SK-N-SH treated with all-trans-retinoic acid at 6 μM for 48 hours (cell line): ENCODE measurements around the gene PLTP.

ENCODE experiments used
- ATAC-seq: fragments of 200-7000 bp; cut with Tn5 transposase; 3 replicates; pipeline ENCODE4 v1.9.1; 2020; ENCODE audit warnings: mild to moderate bottlenecking, moderate library complexity
- BACH2 ChIP-seq: fragments of 250-450 bp; sonication (Bioruptor Pico); IDR thresholded peaks from 2 replicates; pipeline ENCODE4 v1.9.0; 2021; ENCODE audit warnings: mild to moderate bottlenecking, borderline replicate concordance
- CREB5 ChIP-seq: fragments of 250-450 bp; sonication (Bioruptor Pico); IDR thresholded peaks from 2 replicates; pipeline ENCODE4 v1.5.1; 2020; ENCODE audit warnings: low read depth, mild to moderate bottlenecking, moderate library complexity
- ESRRG ChIP-seq: fragments of 250-450 bp; sonication (Bioruptor Pico); IDR thresholded peaks from 2 replicates; pipeline ENCODE4 v1.6.1; 2021; ENCODE audit warnings: mild to moderate bottlenecking
- GLIS3 ChIP-seq: fragments of 250-450 bp; sonication (Bioruptor Pico); IDR thresholded peaks from 2 replicates; pipeline ENCODE4 v1.5.0; 2020; ENCODE audit warnings: mild to moderate bottlenecking, moderate library complexity
- ISL1 ChIP-seq: fragments of 250-450 bp; sonication (Bioruptor Pico); IDR thresholded peaks from 2 replicates; pipeline ENCODE4 v2.1.2; 2022; ENCODE audit warnings: mild to moderate bottlenecking, moderate library complexity
- OSR1 ChIP-seq: fragments of 250-450 bp; sonication (Bioruptor Pico); IDR thresholded peaks from 2 replicates; pipeline ENCODE4 v1.8.0; 2022; ENCODE audit warnings: moderate library complexity, mild to moderate bottlenecking, inconsistent platforms
- PATZ1 ChIP-seq: fragments of 250-450 bp; sonication (Bioruptor Pico); IDR thresholded peaks from 2 replicates; pipeline ENCODE4 v1.8.0; 2020; ENCODE audit warnings: mild to moderate bottlenecking, moderate library complexity, borderline replicate concordance
- POU6F1 ChIP-seq: fragments of 250-450 bp; sonication (Bioruptor Pico); IDR thresholded peaks from 2 replicates; pipeline ENCODE4 v1.8.0; 2021; ENCODE audit warnings: low read depth, mild to moderate bottlenecking, moderate library complexity, borderline replicate concordance
- RARB ChIP-seq: fragments of 250-450 bp; sonication (Bioruptor Pico); IDR thresholded peaks from 2 replicates; pipeline ENCODE4 v1.8.0; 2021; ENCODE audit warnings: mild to moderate bottlenecking, moderate library complexity
- SNAI2 ChIP-seq: fragments of 250-450 bp; sonication (Bioruptor Pico); IDR thresholded peaks from 2 replicates; pipeline ENCODE4 v1.5.0; 2020; ENCODE audit warnings: mild to moderate bottlenecking, moderate library complexity
- TCF4 ChIP-seq: fragments of 250-450 bp; sonication (Bioruptor Pico); IDR thresholded peaks from 2 replicates; pipeline ENCODE4 v1.8.0; 2021; ENCODE audit warnings: mild to moderate bottlenecking, moderate library complexity, borderline replicate concordance
- TOX ChIP-seq: fragments of 250-450 bp; sonication (Bioruptor Pico); IDR thresholded peaks from 2 replicates; pipeline ENCODE4 v1.8.0; 2021; ENCODE audit warnings: mild to moderate bottlenecking, moderate library complexity, borderline replicate concordance
- TSHZ2 ChIP-seq: fragments of 250-450 bp; sonication (Bioruptor Pico); IDR thresholded peaks from 2 replicates; pipeline ENCODE4 v1.5.0; 2020; ENCODE audit warnings: mild to moderate bottlenecking, moderate library complexity
- ZC3H10 ChIP-seq: fragments of 250-450 bp; sonication (Bioruptor Pico); IDR thresholded peaks from 2 replicates; pipeline ENCODE4 v1.5.1; 2021; ENCODE audit warnings: mild to moderate bottlenecking, moderate library complexity
- ZFP30 ChIP-seq: fragments of 450-650 bp; formaldehyde crosslinking; IDR thresholded peaks from 2 replicates; pipeline ENCODE4 v1.5.0; 2022; ENCODE audit warnings: mild to moderate bottlenecking, moderate library complexity
- ZNF565 ChIP-seq: fragments of 450-650 bp; formaldehyde crosslinking; conservative IDR thresholded peaks from 2 replicates; pipeline ENCODE4 v1.5.0; 2020; ENCODE audit warnings: low read depth, mild to moderate bottlenecking, moderate library complexity
- ZNF70 ChIP-seq: fragments of 450-650 bp; formaldehyde crosslinking; IDR thresholded peaks from 2 replicates; pipeline ENCODE4 v1.5.0; 2020; ENCODE audit warnings: mild to moderate bottlenecking, moderate library complexity
- ZNF8 ChIP-seq: fragments of 450-650 bp; formaldehyde crosslinking; IDR thresholded peaks from 2 replicates; pipeline ENCODE4 v1.5.0; 2020; ENCODE audit warnings: mild to moderate bottlenecking, moderate library complexity
- TF ChIP-seq, protein P1 (sequence below): fragments of 250-450 bp; sonication (Bioruptor Pico); IDR thresholded peaks from 2 replicates; pipeline ENCODE4 v1.5.1; 2021; ENCODE audit warnings: mild to moderate bottlenecking, moderate library complexity

The PLTP gene

GRCh38 chr20:45888681-45889080 is 23.3 kb downstream of the PLTP start:
- TF ChIP-seq POU6F1 (CRISPR knock-in tag) (no peak), SNAI2 (no peak), CREB5 (no peak), ISL1 (no peak), TSHZ2 (CRISPR knock-in tag) (no peak), RARB (CRISPR knock-in tag) (no peak), GLIS3 (CRISPR knock-in tag) (no peak), BACH2 (CRISPR knock-in tag) (no peak), PATZ1 (CRISPR knock-in tag) (no peak), TCF4 (CRISPR knock-in tag) (no peak), ZFP30 (CRISPR knock-in tag) (no peak), OSR1 (no peak)
- TF ChIP-seq, protein P1, sequence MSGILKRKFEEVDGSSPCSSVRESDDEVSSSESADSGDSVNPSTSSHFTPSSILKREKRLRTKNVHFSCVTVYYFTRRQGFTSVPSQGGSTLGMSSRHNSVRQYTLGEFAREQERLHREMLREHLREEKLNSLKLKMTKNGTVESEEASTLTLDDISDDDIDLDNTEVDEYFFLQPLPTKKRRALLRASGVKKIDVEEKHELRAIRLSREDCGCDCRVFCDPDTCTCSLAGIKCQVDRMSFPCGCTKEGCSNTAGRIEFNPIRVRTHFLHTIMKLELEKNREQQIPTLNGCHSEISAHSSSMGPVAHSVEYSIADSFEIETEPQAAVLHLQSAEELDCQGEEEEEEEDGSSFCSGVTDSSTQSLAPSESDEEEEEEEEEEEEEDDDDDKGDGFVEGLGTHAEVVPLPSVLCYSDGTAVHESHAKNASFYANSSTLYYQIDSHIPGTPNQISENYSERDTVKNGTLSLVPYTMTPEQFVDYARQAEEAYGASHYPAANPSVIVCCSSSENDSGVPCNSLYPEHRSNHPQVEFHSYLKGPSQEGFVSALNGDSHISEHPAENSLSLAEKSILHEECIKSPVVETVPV, result no peak
- ATAC-seq, result no peak

DNA sequence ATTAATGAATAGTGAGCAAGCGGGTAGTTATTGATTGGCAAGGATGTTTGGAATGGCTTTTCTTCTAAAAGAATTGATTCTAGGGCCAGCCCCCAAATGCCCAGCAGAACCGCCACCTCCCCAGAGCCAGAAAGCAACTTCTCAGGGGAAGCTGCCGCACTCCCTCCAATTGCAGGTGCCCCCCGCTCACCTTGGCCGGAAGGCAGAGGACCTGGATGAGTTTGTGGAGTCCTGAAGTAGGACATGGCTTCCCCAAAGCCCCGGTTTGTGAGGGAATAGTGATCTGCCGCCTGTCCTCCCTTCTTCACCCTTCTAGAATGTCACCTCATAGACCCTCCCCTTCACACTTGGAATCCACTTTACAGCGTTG is 24.6 kb downstream of the PLTP start, which contains the start of gene SPATA25:
Gene SPATA25, minus strand, starts transcription at position 277 of the 370 bp plus-strand sequence. Its CDS starts 32 bp downstream, at position 245.
- ATAC-seq, result no peak
- no peak for TF ChIP-seq ZNF70 (CRISPR knock-in tag)
- TF ChIP-seq, all 23 proteins: peak for 0

DNA sequence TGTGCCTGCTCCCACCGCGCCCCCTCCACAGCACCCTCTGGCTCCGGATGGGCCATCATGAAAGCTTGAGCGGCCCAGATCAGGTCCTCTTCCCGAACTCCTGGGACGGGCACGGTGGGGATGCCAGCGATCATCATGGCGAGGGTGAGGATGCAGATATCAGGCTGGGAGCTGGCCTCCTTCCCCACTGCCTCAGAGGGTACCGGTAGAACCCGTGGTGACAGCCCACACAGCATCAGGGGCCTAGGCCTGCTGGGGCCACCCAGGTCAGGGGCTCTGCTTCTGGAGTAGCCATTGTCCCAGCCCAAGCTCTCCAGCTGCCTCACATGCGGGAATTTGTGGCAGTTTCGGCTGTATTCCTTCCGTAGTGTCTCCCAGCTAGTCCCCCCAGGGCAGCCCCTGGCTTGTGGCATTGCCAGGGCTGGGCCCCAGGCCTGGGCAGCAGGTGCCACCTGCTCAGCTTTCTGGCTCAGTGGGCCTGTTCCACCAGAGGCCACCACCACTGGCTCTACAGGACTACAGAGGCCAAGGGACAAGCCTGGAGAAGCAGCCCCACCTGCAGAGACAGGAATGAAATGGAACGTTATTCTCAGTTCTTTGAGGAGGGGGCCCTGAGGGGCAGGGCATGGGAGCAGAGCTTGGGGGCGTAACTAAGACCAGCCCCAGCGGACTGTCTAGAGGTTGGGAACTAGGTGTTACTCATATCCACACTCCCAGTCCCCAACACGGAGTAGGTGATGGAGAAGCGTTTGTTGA is 25.2 kb downstream of the PLTP start:
- ATAC-seq, result no peak
- TF ChIP-seq ZC3H10 (CRISPR knock-in tag) (no peak), GLIS3 (CRISPR knock-in tag) (no peak), CREB5 (no peak), TSHZ2 (CRISPR knock-in tag) (no peak), TOX (no peak), ZFP30 (CRISPR knock-in tag) (no peak), ZNF565 (CRISPR knock-in tag) (no peak), ZNF8 (no peak), ZNF70 (CRISPR knock-in tag) (no peak), ESRRG (CRISPR knock-in tag) (no peak), PATZ1 (CRISPR knock-in tag) (no peak), RARB (CRISPR knock-in tag) (no peak)
- TF ChIP-seq, protein P1, result no peak
